GM21381 (cell line): ENCODE measurements around the gene SYNGAP1.

Experiments
- ATAC-seq: cut with Tn5 transposase; IDR thresholded peaks from one replicate; pipeline ENCODE4 v1.9.1; 2021; ENCODE audit warnings: mild to moderate bottlenecking, moderate library complexity; ENCODE audit not compliant: unreplicated experiment

SYNGAP1 gene

GRCh38 chr6:33434961-33435360 lies 15.1 kb downstream of the SYNGAP1 start:
- no peak for ATAC-seq

GRCh38 chr6:33437666-33438065 lies 17.8 kb downstream of the SYNGAP1 start:
- ATAC-seq, result no peak

- ATAC-seq, result no peak
Observed at GRCh38 chr6:33438978-33439594, 19.2 kb downstream of the SYNGAP1 start.

- ATAC-seq, result no peak
Observed at GRCh38 chr6:33439956-33440648, 20.2 kb downstream of the SYNGAP1 start.

GRCh38 chr6:33440649-33441309 lies 20.9 kb downstream of the SYNGAP1 start:
- ATAC-seq, result no peak

GRCh38 chr6:33441457-33441856 lies 21.6 kb downstream of the SYNGAP1 start:
- ATAC-seq, result no peak

GRCh38 chr6:33442283-33442682 lies 22.4 kb downstream of the SYNGAP1 start:
- ATAC-seq, result no peak

- ATAC-seq, result no peak
Observed at GRCh38 chr6:33443025-33443424, 23.2 kb downstream of the SYNGAP1 start.

GRCh38 chr6:33443619-33444504 lies 24.0 kb downstream of the SYNGAP1 start:
- no peak for ATAC-seq

- no peak for ATAC-seq
Observed at GRCh38 chr6:33445119-33445603, 25.3 kb downstream of the SYNGAP1 start.

- no peak for ATAC-seq
Observed at GRCh38 chr6:33446356-33446755, 26.5 kb downstream of the SYNGAP1 start.

- ATAC-seq, result no peak
Observed at GRCh38 chr6:33450434-33450833, 30.6 kb downstream of the SYNGAP1 start.

- no peak for ATAC-seq
Observed at GRCh38 chr6:33451606-33452005, 31.7 kb downstream of the SYNGAP1 start.

- no peak for ATAC-seq
Observed at GRCh38 chr6:33452496-33452895, 32.6 kb downstream of the SYNGAP1 start.

- ATAC-seq, result no peak
Observed at GRCh38 chr6:33453393-33454008, 33.6 kb downstream of the SYNGAP1 start.

GRCh38 chr6:33454009-33454946 lies 34.4 kb downstream of the SYNGAP1 start, which contains the start of gene ZBTB9:
Gene ZBTB9, plus strand, starts transcription at chr6:33454576. Its CDS starts 525 bp downstream, at chr6:33455101.
- ATAC-seq, result peak; percentile 99

- ATAC-seq, result no peak
Observed at GRCh38 chr6:33455051-33455450, 35.2 kb downstream of the SYNGAP1 start.

GRCh38 chr6:33456156-33456555 lies 36.3 kb downstream of the SYNGAP1 start:
- ATAC-seq, result no peak

GRCh38 chr6:33458676-33459075 lies 38.8 kb downstream of the SYNGAP1 start:
- no peak for ATAC-seq
